ENCODE results near the gene CAMK2G.
A peak's percentile ranks its signal among the peaks of the same experiment; 100 is the strongest.

Gene CAMK2G

DNA sequence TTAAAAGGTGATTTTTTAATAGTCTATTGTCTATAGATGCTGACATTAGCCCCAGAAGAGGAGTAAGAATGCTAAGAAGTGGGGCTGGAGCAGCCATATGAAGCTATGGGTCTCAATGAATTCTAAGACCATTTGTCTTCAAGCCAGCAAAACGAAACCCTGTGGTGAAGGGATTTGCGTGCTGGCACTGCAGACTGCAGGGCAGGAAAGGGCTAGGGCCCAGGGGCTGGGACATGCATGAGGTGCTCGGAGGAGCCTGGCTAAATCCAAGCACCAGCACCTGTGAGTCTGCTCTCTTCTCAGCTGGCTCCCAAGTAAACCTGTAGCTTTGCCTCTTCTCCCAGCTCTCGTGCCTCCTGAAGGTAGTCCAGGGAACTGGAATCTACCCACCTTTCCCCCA lies 61.7 kb downstream of the CAMK2G start:
- Histone ChIP-seq H3K27ac (no peak overlapping the region), H3K4me3 (no peak overlapping the region)
- no peak for DNase-seq (ENCODE audit: low spot score)
- TF ChIP-seq, protein P1, sequence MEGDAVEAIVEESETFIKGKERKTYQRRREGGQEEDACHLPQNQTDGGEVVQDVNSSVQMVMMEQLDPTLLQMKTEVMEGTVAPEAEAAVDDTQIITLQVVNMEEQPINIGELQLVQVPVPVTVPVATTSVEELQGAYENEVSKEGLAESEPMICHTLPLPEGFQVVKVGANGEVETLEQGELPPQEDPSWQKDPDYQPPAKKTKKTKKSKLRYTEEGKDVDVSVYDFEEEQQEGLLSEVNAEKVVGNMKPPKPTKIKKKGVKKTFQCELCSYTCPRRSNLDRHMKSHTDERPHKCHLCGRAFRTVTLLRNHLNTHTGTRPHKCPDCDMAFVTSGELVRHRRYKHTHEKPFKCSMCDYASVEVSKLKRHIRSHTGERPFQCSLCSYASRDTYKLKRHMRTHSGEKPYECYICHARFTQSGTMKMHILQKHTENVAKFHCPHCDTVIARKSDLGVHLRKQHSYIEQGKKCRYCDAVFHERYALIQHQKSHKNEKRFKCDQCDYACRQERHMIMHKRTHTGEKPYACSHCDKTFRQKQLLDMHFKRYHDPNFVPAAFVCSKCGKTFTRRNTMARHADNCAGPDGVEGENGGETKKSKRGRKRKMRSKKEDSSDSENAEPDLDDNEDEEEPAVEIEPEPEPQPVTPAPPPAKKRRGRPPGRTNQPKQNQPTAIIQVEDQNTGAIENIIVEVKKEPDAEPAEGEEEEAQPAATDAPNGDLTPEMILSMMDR (IDR thresholded peaks at IDR 0.05): no peak

DNA sequence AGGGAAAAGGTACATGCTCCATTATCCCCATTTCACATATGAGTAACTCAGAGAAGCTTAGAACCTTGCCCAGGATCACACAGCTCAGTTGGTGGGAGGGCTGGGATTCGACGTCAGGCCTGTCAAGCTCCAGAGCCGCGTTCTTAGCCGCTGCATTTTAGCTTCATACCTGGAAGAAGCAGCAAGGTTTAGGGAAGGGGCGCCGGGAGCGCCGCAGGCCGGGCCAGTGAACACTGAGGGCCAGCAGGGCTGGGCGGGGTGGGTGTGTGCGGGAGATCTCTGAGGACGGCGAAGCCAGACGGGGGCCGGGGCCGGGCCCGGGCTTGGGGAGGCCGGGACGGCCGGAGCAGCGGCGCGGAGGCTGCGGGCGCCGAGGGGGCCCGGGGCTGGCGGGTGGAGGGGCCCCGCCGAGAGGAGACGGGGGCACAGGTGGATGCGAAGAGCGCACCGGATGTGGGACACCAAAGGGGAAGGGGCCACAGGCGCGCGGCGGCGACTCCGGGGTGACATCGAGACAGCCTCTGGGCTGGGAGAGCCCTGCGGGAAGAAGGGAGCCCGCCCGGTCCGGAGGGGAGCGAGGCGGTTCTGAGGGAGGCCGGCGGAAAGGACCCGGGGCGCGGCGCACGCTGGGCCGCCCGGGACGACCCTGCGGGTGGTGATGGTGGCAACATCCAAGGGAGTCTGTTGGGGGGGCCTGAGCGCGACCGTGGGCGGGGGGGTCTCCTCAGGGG lies 63.5 kb downstream of the CAMK2G start:
- Histone ChIP-seq H3K27ac (peak overlapping the region; percentile 84 to 91), H3K4me3 (peak overlapping the region; percentile 85)
- TF ChIP-seq, protein P1 (IDR thresholded peaks at IDR 0.05): no peak
- DNase-seq (ENCODE audit: low spot score): peak; percentile 81

DNA sequence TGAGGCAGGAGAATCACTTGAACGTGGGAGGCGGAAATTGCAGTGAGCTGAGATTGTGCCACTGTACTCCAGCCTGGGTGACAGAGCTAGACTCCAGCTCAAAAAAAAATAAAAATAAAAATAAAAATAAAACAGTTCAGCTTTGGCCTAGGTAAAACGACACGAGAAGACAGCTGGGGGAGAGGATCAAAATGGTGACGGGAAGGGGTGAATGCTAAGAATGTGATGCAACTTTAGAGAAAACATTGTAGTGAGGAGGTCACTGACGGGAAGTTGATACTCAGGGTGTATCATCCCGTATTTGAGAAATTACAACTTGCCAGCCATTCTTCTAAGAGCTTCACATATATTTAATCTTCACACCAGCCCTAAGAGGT lies 64.0 kb downstream of the CAMK2G start:
- Histone ChIP-seq H3K4me3 (peak overlapping the region; percentile 85), H3K27ac (peak overlapping the region in 1 of 2 donors; percentile 91)
- DNase-seq (ENCODE audit: low spot score): no peak
- TF ChIP-seq, protein P1 (IDR thresholded peaks at IDR 0.05): no peak

DNA sequence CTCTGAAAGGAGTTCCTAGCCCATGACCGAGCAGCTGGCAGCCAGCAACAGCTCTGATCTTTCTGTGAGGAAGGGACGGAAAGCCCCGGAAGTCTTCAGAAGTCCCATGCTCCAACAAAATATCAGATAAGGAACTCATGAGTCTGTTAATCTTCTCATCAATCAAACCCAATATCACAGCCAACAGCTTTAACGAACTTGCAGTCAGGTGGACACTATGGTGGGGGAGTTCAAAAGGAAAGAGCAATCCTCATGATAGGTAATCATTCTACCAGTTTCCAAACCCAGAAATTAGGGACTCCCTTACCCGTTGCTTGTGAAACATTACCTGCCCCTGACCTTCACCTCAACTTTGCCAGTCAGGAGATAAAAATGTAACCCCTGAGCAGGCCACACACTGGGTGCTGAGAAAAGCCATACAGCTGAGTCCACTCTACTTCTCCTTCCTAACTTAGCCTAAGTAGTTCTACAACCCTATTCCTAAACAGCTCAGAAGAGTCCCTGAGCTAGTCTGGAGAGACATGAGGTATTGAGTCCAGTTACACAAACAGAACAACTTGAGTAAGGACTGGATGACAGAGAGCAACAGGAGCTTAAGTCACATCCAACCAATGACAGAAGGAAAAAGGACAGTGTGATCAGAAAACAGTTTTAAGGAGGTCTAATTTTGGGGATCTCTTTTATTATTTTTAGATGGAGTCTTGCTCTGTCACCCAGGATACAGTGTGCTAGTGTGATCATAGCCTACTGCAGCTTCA lies 65.1 kb downstream of the CAMK2G start:
- no peak for DNase-seq (ENCODE audit: low spot score)
- TF ChIP-seq, protein P1 (IDR thresholded peaks at IDR 0.05): no peak
- Histone ChIP-seq H3K4me3 (no peak overlapping the region), H3K27ac (no peak overlapping the region)

DNA sequence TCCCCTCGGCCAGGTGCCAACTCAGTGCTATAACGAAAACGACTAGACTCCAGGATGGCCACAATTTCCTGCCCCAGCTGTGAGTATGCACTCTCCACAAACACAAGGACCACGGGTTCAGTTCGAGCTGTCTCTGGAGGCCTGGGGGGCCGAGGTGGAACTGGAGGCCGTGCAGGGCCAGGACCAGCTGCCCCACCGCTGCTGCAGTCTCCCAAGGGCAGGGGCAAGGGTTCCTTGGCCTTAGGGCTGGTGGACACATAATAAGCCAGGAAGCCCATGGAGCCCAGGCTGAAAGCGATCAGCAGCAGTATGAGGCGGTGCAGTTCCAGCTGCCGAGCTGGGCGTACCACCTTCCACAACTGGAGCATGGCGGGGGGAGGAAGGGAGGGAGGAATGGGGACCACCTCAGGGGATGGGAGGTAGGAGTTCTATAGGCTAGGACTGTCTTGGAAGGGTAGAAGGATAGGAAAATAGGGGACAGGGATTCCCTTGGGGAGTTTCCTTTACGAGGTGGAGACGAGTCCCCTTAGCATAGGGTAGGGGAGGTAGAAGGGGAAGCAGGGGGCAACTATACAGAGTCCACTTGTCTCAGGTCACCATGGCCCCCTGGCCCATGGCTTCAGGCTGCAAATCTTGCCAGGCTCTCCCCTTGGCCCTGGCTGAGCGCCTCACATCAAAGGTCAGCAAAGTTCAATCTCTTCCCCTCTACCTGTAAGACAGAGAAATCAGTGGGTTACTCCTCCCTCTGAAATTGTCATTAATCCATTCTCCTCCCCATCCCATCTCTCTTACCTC lies 66.1 kb downstream of the CAMK2G start:
- Histone ChIP-seq H3K27ac (no peak overlapping the region), H3K4me3 (no peak overlapping the region)
- DNase-seq (ENCODE audit: low spot score): no peak
- TF ChIP-seq, protein P1 (IDR thresholded peaks at IDR 0.05): no peak

DNA sequence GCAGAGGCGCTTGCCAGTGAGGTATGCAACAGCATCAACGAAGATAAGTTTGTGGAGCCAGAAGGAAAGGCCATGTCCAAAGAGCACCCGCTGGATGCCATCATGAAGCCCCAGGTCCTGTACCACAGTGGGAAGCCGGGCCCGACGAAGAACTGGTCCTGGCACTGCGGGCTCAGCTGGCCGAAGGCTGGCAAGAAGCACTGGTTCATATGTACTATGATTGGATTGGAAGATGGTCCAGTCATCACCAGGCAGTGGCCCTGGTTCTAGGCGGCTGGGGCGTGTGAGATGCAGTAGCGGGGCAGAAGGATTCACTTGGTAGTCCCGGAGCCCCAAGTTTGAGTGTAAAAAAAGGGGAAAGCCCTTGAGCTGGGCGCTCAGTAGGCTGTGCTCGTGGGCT lies 66.9 kb downstream of the CAMK2G start:
- TF ChIP-seq, protein P1 (IDR thresholded peaks at IDR 0.05): no peak
- Histone ChIP-seq H3K4me3 (no peak overlapping the region), H3K27ac (no peak overlapping the region)
- DNase-seq (ENCODE audit: low spot score): no peak

Measured in coronary artery (tissue), 2 donors.